ENCODE data around the gene FAM193A.
"Not testable (repeated sequence)": the region's sequence is repeated elsewhere in the genome, so short reads cannot be mapped to it uniquely, and the experiment has no call there.

FAM193A gene

GRCh38 chr4:2624782-2625530 is 88.5 kb downstream of the FAM193A start:
- no peak overlapping the region for H3K4me3 ChIP-seq (ENCODE audit: low read depth, low read length)
- no peak for DNase-seq (ENCODE audit: low read depth)
- TF ChIP-seq CTCF (IDR thresholded peaks at IDR 0.05; ENCODE audit: control insufficient read depth, extremely low read depth, insufficient read depth), result no peak

GRCh38 chr4:2626231-2626630 is 89.8 kb downstream of the FAM193A start:
- no peak overlapping the region for H3K4me3 ChIP-seq (ENCODE audit: low read depth, low read length)
- no peak for DNase-seq (ENCODE audit: low read depth)
- no peak for TF ChIP-seq CTCF (IDR thresholded peaks at IDR 0.05; ENCODE audit: control insufficient read depth, extremely low read depth, insufficient read depth)

GRCh38 chr4:2630556-2631273 is 94.3 kb downstream of the FAM193A start:
- 0 out of 2 replicates have a peak, but pooled peaks have one; percentile 15 for TF ChIP-seq CTCF (IDR thresholded peaks at IDR 0.05; ENCODE audit: control insufficient read depth, extremely low read depth, insufficient read depth)

GRCh38 chr4:2634014-2634413 is 97.6 kb downstream of the FAM193A start:
- no peak overlapping the region for H3K4me3 ChIP-seq (ENCODE audit: low read depth, low read length)
- no peak for TF ChIP-seq CTCF (IDR thresholded peaks at IDR 0.05; ENCODE audit: control insufficient read depth, extremely low read depth, insufficient read depth)
- DNase-seq (ENCODE audit: low read depth), result no peak

More at GRCh38 chr4:2630556-2631273, 94.3 kb downstream of the FAM193A start:
- H3K4me3 ChIP-seq (ENCODE audit: low read depth, low read length), result no peak overlapping the region
- no peak for DNase-seq (ENCODE audit: low read depth)

- TF ChIP-seq CTCF (IDR thresholded peaks at IDR 0.05; ENCODE audit: control insufficient read depth, extremely low read depth, insufficient read depth), result no peak
- no peak for DNase-seq (ENCODE audit: low read depth)
- H3K4me3 ChIP-seq (ENCODE audit: low read depth, low read length), result no peak overlapping the region
Measured at GRCh38 chr4:2636331-2636730, 99.9 kb downstream of the FAM193A start.

GRCh38 chr4:2636994-2637393 is 100.5 kb downstream of the FAM193A start:
- not testable (repeated sequence) for DNase-seq (ENCODE audit: low read depth); H3K4me3 ChIP-seq (ENCODE audit: low read depth, low read length)

GRCh38 chr4:2637956-2638552 is 101.6 kb downstream of the FAM193A start:
- no peak for TF ChIP-seq CTCF (IDR thresholded peaks at IDR 0.05; ENCODE audit: control insufficient read depth, extremely low read depth, insufficient read depth)
- DNase-seq (ENCODE audit: low read depth), result no peak
- H3K4me3 ChIP-seq (ENCODE audit: low read depth, low read length), result no peak overlapping the region

All from LNCaP clone FGC (cell line).